Right ventricle myocardium inferior (tissue), 1 donor: ENCODE data around the gene ANKS3. TPM values are rescaled to one million over a fixed set of nuclear protein-coding genes. Genes with fewer than 3 reads are reported as not detected.
A peak's percentile ranks its signal among the peaks of the same experiment; 100 is the strongest.

Experiments used
- ATAC-seq: fragments of 200-7000 bp; cut with Tn5 transposase; one replicate; pipeline ENCODE4 v1.9.1; 2020; ENCODE audit warnings: mild to moderate bottlenecking, moderate library complexity
- DNase-seq: peaks from one replicate; pipeline ENCODE4 v3.0.0; 2021; ENCODE audit errors: missing footprints
- intact Hi-C: fragments of 100-400 bp; cut with DNase I; formaldehyde crosslinking; loops from one replicate; pipeline ENCODE4 v1.11.0; 2022
- total RNA-seq: library from RNA; stranded (reverse); fragmentation: NEBNext Ultra II Directional; extraction: Animal tissue kit (Norgen Biotek cat#: 25700); gene quantifications from one replicate; pipeline ENCODE4 v1.2.1, GENCODE V29; 2021
- donor health status: DM: no; HTN: yes; CAD: no; lungs with severe emphysema.

ANKS3 gene
- total RNA-seq, 1 donor from 2014 or later = 9.1 TPM

DNA sequence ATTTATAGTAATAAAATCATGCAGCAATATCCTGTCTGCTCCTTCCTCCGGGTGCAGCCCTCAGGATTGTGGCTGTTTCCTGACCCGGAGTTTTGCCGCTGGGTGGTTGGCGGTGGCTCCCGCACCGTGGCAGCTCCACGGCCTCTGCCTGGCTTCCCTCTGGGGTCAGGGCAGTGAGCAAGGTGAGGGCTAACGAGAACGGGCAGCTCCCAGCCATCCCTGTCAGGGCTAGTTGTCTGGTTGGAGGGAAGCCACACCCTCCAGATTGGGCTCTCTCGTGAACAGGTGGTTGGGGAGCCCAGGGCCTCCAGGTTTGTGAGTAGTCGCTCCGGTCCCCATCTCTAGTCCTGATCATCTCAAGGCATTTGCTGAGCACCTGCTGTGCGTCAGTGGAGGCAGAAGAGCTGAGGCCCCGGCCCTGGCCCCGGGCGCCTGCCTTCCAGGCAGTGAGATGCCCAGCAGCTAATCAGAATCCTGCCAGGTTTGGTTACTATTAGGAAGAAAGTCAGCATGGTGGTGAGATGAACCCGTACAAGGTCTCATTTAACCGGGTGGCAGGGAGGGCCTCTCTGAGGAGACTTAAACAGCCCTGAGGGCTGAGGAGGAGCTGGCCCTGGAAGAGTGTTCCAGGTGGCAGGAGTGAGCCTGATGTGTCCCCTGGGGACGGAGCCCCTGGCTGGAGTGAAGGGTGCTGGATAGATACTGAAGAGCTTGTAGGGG, 43.0 kb downstream of the ANKS3 start:
- intact Hi-C loops = loop anchor here (10.0 kb wide), 1 partner anchor 264 kb away; the partner anchor contains the start of gene SEC14L5
- DNase-seq = peak; percentile 49

DNA sequence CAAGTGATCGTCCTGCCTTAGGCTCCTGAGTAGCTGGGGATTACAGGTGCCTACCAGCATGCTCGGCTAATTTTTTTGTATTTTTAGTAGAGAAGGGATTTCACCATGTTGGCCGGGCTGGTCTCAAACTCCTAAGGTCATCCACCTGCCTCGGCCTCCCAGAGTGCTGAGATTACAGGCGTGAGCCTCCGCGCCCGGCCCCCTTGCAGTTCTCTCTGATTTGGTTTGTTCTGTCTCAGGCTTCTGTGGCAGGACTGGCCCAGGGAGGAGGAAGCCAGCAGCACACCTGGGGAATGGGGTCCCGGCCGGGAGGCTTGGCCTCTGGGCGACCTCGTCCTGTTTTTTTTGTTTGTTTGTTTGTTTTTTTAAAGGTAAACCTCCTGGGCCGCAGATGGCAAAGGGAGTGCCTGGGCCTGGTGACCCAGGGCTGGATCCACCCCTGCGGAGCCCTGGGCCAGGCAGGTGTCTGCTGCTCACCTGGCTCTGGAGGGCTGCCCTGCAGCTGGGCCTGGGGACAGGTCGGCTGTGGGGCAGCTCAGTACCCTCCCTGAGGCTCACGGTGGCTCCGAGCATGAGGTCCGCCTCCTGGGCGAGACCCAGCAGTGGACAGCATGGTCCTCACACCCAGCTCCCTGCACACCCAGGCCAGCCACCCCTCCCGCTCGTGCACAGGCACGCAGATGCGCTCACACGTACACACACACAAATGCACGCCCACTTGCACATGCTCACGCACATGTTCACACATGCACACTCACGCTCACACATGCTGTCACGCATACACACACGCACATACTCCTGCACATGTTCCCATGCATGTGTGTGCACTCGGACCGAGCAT, 44.0 kb downstream of the ANKS3 start:
- ATAC-seq (no peak), DNase-seq (peak; percentile 48)
- intact Hi-C loops = loop anchor here (10.0 kb wide), 1 partner anchor 265 kb away; the partner anchor contains the start of gene SEC14L5

More for the DNA sequence above, 43.0 kb downstream of the ANKS3 start:
- ATAC-seq = no peak

DNA sequence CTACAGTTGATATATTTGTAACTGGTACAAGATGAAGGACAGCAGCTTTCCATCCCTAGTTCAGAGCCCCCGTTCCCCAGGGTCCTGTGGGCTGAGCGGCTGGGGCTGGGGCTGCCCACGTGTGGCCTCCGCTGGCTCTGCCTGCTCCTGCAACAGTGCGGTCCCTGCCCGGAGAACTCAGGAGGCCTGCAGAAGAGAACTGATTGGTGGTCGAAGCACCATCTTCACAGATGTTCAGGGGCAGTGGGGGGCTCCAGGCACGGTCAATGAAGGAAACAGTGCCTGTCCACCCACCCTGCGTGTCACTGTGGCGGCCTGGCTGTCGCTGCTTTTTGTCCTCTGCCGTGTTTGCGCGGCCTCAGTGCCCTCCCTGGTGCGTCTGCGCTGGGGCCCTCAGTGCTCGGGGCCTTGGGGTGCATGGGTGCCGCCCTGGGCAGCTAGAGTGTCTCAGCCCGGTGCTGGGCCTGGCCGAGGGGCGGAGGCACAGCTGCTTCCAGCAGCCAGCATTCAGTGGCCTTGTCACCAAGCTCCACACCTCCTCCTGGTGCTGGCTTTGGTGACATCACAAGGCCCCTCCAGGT, 44.9 kb downstream of the ANKS3 start:
- DNase-seq = peak; percentile 60
- intact Hi-C loops = no loop called here

DNA sequence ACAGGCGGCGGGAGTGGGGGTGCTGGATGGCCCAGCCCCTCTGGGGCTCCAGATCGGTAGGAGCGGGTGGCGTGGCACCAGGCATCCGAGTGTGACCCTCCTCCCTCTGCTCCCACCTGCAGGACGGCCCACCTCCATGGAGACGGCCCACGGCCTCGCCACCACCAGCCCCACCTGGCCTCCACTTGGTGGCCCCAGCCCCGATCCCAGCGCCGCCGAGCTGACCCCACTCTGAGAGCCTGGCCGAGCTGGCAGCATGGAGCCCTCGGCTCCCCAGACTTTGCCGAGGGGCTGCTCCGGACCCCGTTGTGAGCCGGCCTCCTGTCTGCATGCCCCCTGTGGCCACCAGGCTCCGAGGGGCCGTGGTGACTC, 45.4 kb downstream of the ANKS3 start:
- DNase-seq (peak; percentile 54), ATAC-seq (no peak)
- intact Hi-C loops = no loop called here

More for the DNA sequence above, 44.9 kb downstream of the ANKS3 start:
- ATAC-seq = no peak

DNA sequence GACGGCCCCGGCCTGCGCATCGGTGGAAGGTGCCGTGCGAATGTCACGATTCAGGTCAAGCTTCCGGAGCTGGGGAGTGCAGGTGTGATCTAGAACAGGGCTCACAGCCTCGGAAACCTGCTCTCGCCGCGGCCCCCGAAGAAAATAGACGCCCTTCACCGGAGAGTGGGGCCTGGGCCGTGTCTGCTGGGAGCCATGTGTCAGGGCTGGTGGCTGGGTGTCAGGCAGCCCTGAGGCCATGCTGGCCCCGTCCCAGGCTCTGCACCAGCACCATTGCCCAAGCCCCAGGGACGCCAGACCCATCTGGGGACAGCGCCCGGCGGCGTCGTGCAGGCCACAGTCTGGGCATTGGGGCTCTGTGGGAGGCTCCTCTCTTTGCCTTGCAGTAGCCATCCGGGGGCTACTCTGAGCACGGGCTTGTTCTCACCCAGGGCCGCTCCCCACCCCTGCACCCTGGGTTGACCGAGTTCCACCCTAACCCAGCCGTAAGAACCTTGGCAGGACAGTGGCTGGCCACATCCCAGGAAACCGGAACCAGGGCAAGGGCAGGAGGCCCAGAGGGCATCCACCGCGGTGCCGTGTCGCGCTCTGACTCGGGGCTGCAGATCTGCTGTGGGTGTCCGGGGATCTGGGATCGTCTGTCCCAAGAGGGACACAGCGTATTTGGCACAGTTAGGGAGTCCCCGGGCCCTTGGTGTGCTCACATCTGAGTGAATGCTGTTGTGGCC, 46.0 kb downstream of the ANKS3 start:
- intact Hi-C loops = no loop called here
- DNase-seq (peak; percentile 77), ATAC-seq (peak; percentile 27)

DNA sequence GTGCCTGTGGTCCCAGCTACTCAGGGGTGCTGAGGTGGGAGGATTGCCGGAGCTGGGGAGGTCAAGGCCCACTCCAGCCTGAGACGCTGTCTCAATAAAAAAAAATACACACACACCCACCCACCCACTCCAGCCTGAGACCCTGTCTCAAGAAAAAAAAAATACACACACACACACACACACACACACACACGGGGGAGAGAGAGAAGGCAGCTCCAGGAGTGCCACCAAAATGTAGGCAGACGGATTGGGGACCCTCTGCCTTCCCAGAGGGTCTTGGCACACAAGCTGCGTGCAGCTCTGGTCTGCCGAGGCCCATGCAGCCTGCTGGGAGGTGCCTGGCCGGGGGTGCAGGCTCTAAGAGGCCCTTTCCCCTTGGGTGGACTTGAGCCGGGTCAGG, 46.7 kb downstream of the ANKS3 start:
- intact Hi-C loops = no loop called here
- DNase-seq = peak; percentile 55
- ATAC-seq = no peak

DNA sequence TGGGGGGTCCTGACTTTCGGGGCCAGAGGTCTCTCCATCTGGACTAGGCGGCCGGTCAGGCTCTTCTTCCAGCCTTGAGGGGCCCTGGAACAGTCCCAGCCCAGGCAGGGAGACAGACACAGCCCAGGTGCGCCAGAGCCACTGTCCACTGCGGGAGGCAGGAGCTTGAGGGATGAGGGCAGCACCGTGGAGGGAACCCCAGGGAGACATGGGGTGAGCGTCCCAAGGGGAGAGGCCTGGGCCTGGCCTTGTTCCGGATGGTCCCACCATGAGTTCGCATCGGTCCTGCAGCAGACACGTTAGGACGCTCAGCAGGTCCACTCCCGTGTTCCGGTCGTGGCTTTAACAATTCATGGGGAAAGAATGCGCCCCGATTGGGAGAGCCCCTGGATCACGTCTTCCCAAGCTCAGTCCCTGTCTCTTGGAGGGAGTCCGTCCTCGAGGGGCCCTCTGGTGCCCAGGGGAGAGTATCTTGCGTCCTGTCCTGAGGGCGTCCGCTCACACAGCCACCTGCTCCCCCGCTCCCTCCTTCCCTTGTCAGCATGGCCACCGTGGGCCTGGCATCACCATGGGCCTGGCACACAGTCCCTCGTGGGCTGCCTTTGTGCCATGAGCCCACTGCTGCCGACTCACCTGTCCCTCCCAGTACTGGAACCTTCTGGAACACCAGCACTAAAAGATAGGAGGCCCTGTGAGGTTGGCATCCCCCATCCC, 47.4 kb downstream of the ANKS3 start:
- peak; percentile 52 for DNase-seq
- ATAC-seq = no peak
- intact Hi-C loops = no loop called here

DNA sequence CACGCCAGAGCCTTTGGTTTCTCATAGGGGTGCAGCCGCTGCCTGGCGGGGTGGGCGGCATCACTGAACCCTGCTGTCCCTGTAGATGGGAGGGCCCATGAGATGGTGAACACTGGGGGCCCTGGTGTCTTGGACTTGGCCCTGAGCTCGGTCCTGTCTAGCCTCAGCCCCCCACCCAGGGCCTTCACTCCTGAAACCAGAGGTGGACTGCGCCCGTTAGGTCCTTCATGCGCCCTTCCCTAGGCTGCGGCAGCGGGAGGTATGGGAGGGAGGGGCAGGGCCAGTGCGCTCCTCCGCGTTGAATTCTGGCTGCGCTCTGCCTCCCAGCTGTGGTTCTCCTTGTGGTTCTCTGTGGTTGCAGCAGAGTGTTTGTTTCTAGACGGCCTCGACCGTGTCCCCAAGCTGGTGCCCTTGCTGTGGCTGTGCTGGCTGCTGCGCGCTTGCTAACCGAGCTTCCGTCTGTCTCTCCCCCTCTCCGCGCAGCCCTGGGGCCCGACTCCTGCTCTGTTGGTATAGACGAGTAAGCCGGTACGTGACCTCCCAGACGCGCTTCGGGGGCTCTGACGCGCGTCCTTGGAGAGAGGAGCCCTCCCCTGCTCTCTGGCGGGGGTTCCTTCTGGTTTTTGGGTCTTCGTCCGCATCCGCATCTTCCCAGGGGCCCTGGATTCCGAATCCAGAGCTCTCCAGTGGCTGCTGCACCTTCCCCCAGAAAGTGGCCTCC, 48.1 kb downstream of the ANKS3 start:
- ATAC-seq (no peak), DNase-seq (no peak)
- intact Hi-C loops = no loop called here

DNA sequence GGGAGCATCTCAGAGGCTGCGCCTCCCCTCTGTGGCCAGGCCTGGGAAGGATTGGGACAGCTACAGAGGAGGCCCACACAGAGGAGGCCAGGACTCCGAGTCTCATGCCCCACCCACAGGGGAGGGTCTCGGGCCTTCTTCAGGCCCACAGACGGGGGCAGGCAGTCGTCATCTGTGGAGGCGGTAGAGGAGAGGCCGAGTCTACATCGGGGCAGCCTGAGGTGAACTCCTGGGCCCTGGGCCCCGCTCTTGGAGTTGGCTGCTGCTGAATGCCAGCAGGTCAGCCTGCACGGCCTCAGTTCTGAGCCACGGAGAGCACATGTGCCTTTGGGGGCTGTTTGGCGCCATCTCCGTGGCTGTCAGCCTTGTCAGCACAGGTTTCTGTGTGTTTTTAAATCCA, 48.8 kb downstream of the ANKS3 start:
- ATAC-seq (no peak), DNase-seq (no peak)
- intact Hi-C loops = no loop called here

DNA sequence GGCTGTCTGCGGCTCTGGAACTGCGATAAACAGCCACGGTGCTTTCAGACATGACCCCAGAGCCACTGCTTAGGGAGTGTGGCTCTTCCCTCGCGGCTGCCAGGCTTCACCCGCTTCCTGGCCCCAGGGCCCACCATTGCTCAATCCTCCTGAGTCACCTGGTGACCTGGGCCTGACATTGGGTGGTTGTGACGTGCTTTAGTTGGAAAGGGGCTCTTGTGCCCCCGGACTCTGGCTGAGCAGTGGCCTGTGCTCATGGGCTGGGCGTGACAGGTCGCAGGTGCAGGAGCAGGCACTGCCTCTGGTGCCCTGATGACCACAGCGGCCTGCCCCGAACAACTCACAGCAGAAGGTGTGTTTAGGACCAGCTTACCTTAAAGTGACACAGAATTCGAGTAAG, 49.3 kb downstream of the ANKS3 start:
- no peak for DNase-seq
- intact Hi-C loops = no loop called here
- no peak for ATAC-seq

DNA sequence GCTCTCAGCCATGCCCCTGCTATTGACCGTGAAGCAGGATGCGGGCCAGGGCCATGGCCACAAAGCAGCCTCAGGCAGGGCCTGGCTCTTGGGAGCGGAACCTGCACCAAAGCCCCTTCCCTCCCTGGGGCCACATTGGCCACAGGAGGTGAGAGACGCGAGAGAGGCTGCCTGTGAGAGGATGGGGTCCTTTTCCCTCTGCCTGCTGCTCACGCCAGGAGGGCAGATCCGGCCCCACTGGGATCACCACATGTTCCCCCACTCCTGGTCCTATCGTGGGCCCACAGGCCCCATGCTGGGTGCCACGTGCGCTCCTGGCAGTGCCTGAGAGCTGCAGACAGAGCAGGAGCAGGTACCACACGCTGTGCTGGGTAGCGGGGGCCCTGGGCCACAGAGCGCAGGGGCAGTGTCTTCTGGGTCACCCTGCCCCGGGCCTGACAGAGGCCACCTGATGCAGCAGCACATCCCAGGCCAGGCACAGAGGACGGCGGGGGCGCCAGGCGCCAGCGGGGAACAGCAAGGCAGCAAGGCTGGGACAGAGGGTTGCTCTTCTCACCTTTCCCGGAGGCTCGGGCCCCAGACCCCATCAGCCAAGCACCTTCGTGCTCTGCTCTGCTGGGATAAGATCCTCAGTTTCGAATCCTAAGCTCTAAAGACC, 49.9 kb downstream of the ANKS3 start:
- no peak for DNase-seq
- intact Hi-C loops = no loop called here

DNA sequence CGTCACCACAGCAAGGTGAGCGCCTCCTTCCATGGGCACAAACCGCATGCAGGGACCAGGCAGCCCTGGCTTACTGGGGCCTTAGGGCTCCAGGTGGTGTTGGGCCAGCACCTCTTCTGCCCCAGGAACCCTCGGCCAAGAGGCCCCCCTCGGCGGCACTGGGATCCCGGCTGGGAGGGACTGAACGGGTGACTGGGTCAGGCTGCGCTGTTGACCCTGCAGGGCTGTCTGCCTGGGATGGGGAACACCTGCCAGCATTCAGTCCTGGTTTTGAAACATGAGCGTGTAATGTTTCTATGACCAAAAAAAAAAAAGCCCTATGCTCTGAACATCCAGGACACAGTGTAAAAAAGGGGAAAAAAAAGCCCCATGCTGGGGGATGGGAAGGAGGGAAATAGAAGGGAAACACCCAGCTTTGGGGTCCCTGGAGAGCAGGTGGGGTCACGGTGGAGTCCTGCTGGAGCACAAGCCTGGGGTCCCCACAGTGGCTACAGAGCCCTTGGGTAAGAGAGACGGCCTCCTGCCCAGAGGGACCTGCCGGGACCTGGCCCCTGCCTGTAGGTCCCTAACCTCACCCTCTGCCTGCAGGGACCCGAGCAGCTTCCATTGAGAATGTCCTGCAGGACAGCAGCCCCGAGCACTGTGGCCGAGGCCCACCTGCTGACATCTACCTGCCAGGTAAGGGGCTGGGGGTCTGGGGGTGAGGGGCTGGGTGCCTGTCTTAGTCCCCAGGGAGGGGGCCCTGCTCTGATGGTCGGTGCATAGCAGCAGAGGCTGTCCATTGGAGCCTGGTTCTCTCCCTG, 50.6 kb downstream of the ANKS3 start:
- intact Hi-C loops = no loop called here
- no peak for DNase-seq
- no peak for ATAC-seq

More for the DNA sequence above, 49.9 kb downstream of the ANKS3 start:
- no peak for ATAC-seq

DNA sequence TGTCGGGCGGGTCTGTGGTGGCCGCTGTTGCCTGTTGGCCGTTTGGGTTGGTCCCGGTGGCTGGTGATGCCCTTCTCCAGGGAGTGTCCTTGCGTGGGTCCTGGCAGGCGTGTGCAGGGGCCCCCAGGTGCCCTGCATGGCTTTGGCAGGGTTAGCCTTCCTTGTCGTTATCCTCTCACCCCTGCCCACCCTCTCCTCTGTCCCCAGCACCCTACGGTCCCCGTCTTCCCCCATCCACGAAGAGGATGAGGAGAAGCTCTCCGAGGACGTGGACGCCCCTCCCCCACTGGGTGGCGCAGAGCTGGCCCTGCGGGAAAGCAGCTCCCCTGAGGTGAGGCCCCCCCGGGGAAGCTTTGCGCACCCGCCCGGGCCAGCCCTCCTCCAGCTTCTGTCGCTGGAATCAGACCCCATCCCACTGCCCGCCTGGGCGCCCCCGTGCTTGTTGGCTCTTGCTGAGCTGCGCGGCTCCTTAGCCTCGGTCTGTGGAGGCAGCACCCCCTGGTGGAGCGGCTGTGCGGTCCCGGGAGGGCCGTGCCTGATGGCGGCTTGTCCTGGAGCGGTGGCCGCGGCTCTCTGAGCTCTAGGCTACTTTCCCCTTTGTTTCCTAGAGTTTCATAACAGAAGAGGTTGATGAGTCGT, 51.3 kb downstream of the ANKS3 start:
- DNase-seq = no peak
- ATAC-seq = no peak
- intact Hi-C loops = no loop called here

DNA sequence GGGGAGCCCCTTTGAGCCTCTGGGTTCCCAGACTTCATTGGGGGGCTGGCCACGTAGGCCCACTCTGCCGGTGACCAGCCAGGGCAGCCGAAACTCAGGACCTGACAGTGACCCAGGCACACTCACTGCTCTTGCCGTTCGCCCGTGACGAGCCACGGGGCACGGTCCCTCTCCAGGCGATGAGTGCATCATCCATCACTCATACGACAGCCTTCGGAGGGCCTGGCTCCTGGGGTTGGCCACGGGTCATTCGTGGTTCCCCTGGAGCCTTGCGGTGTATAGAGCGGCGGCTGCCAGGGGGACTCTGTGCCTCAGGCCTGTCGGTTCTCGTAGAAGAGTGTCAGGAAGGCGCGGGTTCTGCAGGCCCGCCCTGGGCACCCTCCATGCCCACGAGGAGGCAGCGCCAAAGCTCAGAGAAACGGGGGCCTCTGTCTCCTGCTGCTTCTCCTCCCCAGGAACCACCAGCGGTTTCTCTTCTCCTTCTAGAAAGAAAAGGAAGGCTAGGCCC, 51.9 kb downstream of the ANKS3 start:
- no peak for ATAC-seq
- no peak for DNase-seq
- intact Hi-C loops = no loop called here

DNA sequence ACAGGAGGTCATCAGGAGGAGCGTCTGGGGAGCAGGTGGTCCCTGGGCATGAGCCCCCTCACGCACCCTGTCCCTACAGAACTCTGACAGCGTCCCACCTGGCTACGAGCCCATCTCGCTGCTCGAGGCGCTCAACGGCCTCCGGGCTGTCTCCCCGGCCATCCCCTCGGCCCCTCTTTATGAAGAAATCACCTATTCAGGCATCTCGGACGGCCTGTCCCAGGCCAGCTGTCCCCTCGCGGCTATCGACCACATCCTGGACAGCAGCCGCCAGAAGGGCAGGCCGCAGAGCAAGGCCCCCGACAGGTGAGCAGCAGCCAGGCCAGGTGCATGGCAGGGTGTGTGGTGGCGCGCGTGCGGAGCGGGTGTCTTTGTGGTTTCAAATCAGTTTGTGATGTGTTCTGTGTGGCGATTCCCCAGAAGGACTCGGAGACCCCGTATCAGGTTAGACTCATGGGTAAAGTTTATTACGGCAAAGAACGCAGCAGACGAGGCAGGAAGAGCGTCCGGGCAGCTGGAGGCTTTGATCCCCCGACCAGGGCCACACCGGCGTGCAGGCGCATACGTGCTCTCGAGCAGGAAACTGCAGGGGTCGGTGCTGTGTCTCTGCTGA, 52.5 kb downstream of the ANKS3 start:
- no peak for DNase-seq
- intact Hi-C loops = no loop called here
- ATAC-seq = no peak
